SU-DHL-6 (cell line): ENCODE results near the gene FZD8.

Experiments
- H2AFZ ChIP-seq: fragments of 200-600 bp; sonication (generic); 2 replicates; pipeline ENCODE4 v1.6.1; 2014; ENCODE audit warnings: low read depth, mild to moderate bottlenecking, moderate library complexity, mixed read lengths, antibody characterized with exemption, low read length; ENCODE audit not compliant: severe bottlenecking
- H3F3A ChIP-seq: fragments of 200-600 bp; shearing (Covaris generic); 2 replicates; pipeline ENCODE4 v1.6.0; 2016; ENCODE audit warnings: antibody characterized with exemption, mild to moderate bottlenecking; ENCODE audit not compliant: insufficient read depth
- H3K27ac ChIP-seq: fragments of 200-600 bp; sonication (generic); 2 replicates; pipeline ENCODE4 v1.5.1; 2016; ENCODE audit warnings: low read depth, mild to moderate bottlenecking, low read length, moderate library complexity, mixed read lengths
- H3K27me3 ChIP-seq: fragments of 200-600 bp; sonication (generic), shearing (Covaris generic); 2 replicates; pipeline ENCODE4 v1.6.0; 2014; ENCODE audit warnings: mild to moderate bottlenecking, low read length
- H3K36me3 ChIP-seq: fragments of 200-600 bp; sonication (generic); 2 replicates; pipeline ENCODE4 v1.6.1; 2014; ENCODE audit warnings: mild to moderate bottlenecking, low read length, mixed read lengths
- H3K4me2 ChIP-seq: fragments of 300-600, 200-600 bp; shearing (Covaris generic), sonication (generic); 2 replicates; pipeline ENCODE4 v1.6.0; 2014; ENCODE audit warnings: low read length, low read depth, mild to moderate bottlenecking; ENCODE audit not compliant: poor library complexity, severe bottlenecking
- H3K4me3 ChIP-seq: fragments of 200-600 bp; sonication (generic); 2 replicates; pipeline ENCODE4 v1.5.1; 2014; ENCODE audit warnings: antibody characterized with exemption, low read length, mild to moderate bottlenecking, mixed read lengths; ENCODE audit not compliant: insufficient read depth, poor library complexity, severe bottlenecking
- H3K79me2 ChIP-seq: fragments of 200-600 bp; sonication (generic); 2 replicates; pipeline ENCODE4 v1.6.1; 2014; ENCODE audit warnings: mild to moderate bottlenecking, low read length, moderate library complexity; ENCODE audit not compliant: insufficient read depth
- H3K9ac ChIP-seq: fragments of 200-600 bp; sonication (generic); 2 replicates; pipeline ENCODE4 v1.7.0; 2014; ENCODE audit warnings: mild to moderate bottlenecking, low read length
- H3K9me2 ChIP-seq: fragments of 200-600 bp; sonication (generic); replicated peaks from 2 replicates; pipeline ENCODE4 v1.6.1; 2014; ENCODE audit warnings: low read length; ENCODE audit not compliant: insufficient read depth
- H3K9me3 ChIP-seq: fragments of 200-600 bp; sonication (generic); 2 replicates; pipeline ENCODE4 v1.6.1; 2014; ENCODE audit warnings: low read length, mixed read lengths; ENCODE audit not compliant: insufficient read depth
- H4K20me1 ChIP-seq: fragments of 200-600 bp; sonication (generic); 2 replicates; pipeline ENCODE4 v1.6.1; 2014; ENCODE audit warnings: low read depth, mild to moderate bottlenecking, antibody characterized with exemption, low read length, moderate library complexity, mixed read lengths
- CTCF ChIP-seq: fragments of 200-600 bp; sonication (generic); IDR thresholded peaks from one replicate; pipeline ENCODE4 v1.5.1; 2017; ENCODE audit warnings: antibody characterized with exemption, mild to moderate bottlenecking, low read length, moderate library complexity; ENCODE audit not compliant: insufficient read depth, poor library complexity, severe bottlenecking
- EZH2phosphoT487 ChIP-seq: fragments of 200-600 bp; sonication (generic), shearing (Covaris generic); conservative IDR thresholded peaks from 2 replicates; pipeline ENCODE4 v1.6.1; 2018; ENCODE audit warnings: mild to moderate bottlenecking, antibody characterized with exemption, low read length, moderate library complexity, mixed read lengths

Gene FZD8

GRCh38 chr10:35612385-35613106 lies 29.6 kb downstream of the FZD8 start:
- Histone ChIP-seq H3K9ac (no peak overlapping the region), H3K36me3 (no peaks in the 10 kb centered on the region), H3K27ac (no peak overlapping the region), H3K9me3 (no peaks in the 10 kb centered on the region), H4K20me1 (no peaks in the 10 kb centered on the region), H3F3A (no peaks in the 10 kb centered on the region), H3K4me2 (no peak overlapping the region), H3K4me3 (no peak overlapping the region), H3K79me2 (no peaks in the 10 kb centered on the region), H2AFZ (no peak overlapping the region), H3K27me3 (no peaks in the 10 kb centered on the region), H3K9me2 (no peaks in the 10 kb centered on the region)
- TF ChIP-seq CTCF (no peak), EZH2phosphoT487 (no peak)

- no peak overlapping the region for H3K27ac ChIP-seq
- H3K4me3 ChIP-seq: no peak overlapping the region
- no peaks in the 10 kb centered on the region for H3K79me2 ChIP-seq
- H3K27me3 ChIP-seq: no peaks in the 10 kb centered on the region
- no peaks in the 10 kb centered on the region for H3K36me3 ChIP-seq
- H3K4me2 ChIP-seq: no peak overlapping the region
- H3K9me2 ChIP-seq: no peaks in the 10 kb centered on the region
- no peak for TF ChIP-seq EZH2phosphoT487
- no peak for TF ChIP-seq CTCF
- H3K9me3 ChIP-seq: no peaks in the 10 kb centered on the region
- no peak overlapping the region for H3K9ac ChIP-seq
- H3F3A ChIP-seq: no peaks in the 10 kb centered on the region
- no peak overlapping the region for H2AFZ ChIP-seq
- H4K20me1 ChIP-seq: no peaks in the 10 kb centered on the region
Observed at GRCh38 chr10:35611750-35612149, 30.3 kb downstream of the FZD8 start.

- H3F3A ChIP-seq: no peaks in the 10 kb centered on the region
- no peaks in the 10 kb centered on the region for H3K9me2 ChIP-seq
- no peak overlapping the region for H3K4me2 ChIP-seq
- H3K27me3 ChIP-seq: no peaks in the 10 kb centered on the region
- no peak overlapping the region for H2AFZ ChIP-seq
- no peak overlapping the region for H3K27ac ChIP-seq
- H3K79me2 ChIP-seq: no peaks in the 10 kb centered on the region
- no peak overlapping the region for H3K4me3 ChIP-seq
- no peaks in the 10 kb centered on the region for H4K20me1 ChIP-seq
- no peaks in the 10 kb centered on the region for H3K9me3 ChIP-seq
- no peak overlapping the region for H3K9ac ChIP-seq
- no peaks in the 10 kb centered on the region for H3K36me3 ChIP-seq
- TF ChIP-seq EZH2phosphoT487 (no peak), CTCF (no peak)
Observed at GRCh38 chr10:35608328-35608672, 33.8 kb downstream of the FZD8 start.
